DMS 273 treated with DMSO at 0.1 percent for 48 hours (cell line): ENCODE measurements around the gene RPAP3.
"Not testable (repeated sequence)": the region's sequence is repeated elsewhere in the genome, so short reads cannot be mapped to it uniquely, and the experiment has no call there.

ENCODE experiments used
- DNase-seq: peaks from one replicate; lab custom pipeline; 2025; lab: John Stamatoyannopoulos, UW

The RPAP3 gene

DNA sequence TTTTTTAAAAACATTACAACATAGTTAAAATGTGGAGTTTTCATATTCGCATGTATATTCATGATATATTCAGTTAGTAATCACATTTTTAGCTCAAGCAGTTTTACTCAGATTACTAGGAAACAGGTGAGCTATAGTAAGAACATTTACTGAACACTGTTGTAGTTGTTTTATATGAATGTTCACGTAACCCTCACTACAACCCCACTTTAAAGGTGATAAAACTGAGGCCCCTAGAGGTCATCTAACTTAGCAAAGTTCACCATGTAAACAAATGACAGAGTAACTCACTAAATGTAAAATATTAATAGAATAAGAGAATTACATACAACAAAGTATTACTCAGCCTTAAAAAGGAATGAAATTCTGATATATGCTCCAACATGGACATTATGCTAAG, 26.0 kb downstream of the RPAP3 start:
- DNase-seq, result no peak

DNA sequence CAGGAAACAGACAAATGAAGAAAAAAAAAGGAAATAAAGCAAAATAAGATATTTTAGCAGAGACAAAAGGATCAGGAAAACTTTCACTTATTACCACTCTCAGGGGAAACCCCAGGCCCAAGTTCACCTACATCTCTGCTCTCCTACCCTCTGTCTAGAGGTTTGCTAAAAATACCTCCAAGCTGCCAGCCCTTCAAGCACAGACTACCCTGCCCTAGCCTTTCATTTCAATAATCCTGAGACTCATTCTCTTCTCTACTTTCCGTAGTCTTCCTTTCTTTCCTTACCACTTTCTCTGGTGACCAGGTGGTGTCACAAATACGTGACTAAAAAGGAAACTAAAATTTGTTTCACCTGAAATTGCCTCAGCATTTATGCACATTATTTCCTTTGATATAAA, 33.8 kb downstream of the RPAP3 start:
- no peak for DNase-seq

DNA sequence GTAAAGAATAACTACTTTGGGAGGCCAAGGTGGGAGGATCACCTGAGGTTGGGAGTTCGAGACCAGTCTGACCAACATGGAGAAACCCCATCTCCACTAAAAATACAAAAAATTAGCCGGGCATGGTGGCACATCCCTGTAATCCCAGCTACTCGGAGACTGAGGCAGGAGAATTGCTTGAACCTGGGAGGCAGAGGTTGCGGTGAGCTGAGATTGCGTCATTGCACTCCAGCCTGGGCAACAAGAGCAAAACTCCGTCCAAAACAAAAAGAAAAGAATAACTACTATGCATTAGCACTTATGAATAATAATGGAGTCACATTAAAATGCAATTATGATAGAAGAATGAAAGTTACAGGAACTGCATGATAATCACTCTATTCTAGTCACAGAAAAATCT, 37.9 kb downstream of the RPAP3 start:
- DNase-seq, result not testable (repeated sequence)

DNA sequence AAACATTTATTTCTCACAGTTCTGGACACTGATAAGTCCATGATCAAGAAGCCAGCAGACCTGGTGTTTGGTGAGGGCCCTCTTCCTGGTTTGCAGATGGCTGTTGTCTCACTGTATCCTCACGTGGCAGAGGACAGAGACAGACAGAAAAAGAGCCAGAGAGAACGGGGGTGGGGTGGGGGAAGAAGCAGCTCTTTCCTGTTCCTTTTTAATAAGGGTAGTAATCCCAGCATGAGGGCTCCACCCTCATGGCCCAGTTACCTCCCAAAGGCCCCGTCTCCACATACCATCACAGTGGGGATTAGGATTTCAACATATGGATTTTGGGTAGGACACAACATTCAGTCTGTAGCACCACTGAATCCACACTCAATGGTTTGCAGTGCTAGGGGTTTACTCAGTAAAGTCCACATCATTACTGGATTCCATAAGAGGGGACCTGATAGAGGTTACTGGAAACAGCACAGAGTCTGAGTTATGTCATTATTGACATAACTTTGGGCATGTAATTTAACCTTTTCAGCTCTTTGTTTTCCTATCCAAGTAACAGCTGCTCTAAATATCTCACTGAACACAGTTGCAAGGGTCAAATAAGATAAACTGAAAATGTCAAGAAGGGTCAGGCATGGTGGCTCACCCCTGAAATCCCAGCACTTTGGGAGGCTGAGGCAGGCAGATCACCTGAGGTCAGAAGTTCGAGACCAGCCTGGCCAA, 53.2 kb downstream of the RPAP3 start:
- no peak for DNase-seq

DNA sequence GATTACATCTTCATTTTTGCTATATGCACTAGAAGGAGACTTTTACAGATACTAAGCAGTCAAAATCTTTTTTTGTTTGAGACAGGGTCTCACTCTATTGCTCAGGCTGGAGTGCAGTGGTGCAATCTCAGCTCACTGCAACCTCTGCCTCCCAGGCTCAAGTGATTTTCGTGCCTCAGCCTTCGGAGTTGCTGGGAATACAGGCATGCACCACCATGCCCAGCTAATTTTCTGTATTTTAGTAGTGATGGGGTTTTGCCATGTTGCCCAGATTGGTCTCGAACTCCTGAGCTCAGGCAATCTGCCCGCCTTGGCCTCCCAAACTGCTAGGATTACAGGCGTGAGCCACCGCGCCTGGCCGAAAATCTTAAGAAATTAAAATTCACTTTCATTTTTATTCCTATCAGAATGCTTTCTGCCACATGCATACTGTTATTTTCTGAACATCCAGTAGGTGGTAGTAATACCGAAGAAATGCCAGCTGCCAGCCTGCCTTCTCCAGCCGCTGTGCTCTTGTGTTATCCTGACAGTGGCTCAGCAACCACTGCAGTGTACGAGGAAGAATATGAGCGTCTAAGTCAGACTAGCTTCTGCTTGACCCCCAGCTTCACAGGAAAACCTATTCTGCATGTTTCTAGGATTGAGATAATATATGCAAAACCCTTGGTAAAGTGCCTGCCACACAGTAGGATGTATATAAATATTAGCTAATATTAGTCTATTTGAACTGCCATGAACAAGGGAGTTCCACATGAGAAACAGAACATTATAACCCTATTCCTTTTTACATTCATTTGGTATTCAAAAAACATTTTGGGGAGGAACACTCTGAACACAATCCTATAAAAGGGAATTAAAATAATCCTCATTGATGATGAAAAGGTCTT, 54.2 kb downstream of the RPAP3 start:
- peak; percentile 17 for DNase-seq

DNA sequence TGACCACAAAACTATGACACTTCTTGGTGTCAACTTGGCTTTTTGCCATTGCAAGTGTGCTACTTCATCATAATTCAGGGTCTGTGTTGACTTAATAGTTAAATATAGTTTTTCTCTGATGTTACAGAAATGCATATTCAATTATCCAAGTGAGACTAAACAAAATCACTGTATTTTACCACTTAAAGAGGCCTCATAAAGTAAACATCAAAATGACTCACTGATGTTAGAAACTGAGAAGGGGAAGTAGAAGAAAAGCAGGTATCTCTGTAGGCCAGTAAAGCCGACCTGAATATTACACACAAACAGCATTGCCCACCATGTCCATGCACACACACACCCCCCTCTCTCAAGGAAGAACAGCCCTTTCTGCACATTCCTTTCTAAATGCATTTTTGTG, 55.4 kb downstream of the RPAP3 start:
- DNase-seq, result no peak

DNA sequence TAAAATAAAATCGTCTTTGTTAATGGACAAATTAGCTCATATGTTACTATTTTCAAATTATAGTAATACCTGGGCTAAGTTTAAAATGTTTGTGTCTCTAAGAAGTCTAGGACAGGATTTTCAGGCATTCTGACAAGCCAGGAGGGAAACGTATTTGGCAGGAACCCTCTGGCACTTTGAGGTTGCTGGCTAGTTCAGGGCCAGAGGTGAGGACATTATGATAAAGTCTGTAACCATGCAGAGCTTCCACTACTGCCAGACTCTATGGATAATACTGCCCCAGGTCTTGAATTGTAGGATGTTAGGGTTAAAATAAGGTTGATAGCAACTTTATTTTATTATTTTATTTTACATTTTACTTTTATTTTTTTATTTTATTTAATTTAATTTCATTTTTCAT, 56.4 kb downstream of the RPAP3 start:
- no peak for DNase-seq

DNA sequence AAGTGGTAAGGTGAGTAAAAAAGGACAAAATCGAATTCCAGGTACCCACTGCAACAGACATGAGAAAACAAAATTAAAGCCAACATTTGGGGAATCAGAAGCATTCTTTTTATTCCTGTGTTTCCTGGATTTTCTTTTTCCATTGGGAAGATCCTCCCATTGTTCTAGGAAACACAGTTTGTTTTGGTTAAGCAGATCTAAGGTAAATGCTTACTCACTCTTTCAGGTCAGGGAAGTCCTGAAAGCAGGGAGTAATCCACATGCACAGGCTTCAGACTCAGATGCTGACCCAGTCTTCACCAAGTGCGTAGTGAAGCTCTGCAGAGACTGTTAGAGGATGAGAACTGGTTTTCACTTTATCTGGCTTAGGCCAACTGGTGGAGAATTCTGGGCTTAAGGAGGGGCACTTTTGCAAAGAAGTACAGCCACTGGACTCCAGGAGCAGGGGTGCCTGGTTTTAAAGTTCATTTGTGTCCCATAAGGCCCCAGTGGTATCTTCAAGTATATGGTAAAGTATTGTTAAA, 57.7 kb downstream of the RPAP3 start:
- no peak for DNase-seq

DNA sequence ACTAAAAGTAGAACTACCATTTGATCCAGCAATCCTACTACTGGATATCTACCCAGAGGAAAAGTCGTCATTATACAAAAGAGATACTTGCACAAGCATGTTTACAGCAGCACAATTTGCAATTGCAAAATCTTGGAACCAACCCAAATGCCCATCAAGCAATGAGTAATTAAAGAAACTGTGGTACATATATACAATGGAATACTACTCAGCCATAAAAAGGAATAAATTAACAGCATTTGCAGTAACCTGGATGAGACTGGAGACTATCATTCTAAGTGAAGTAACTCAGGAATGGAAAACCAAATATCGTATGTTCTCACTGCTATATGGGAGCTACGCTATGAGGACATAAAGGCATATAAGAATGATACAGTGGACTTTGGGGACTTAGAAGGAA, 63.5 kb downstream of the RPAP3 start:
- DNase-seq, result not testable (repeated sequence)

DNA sequence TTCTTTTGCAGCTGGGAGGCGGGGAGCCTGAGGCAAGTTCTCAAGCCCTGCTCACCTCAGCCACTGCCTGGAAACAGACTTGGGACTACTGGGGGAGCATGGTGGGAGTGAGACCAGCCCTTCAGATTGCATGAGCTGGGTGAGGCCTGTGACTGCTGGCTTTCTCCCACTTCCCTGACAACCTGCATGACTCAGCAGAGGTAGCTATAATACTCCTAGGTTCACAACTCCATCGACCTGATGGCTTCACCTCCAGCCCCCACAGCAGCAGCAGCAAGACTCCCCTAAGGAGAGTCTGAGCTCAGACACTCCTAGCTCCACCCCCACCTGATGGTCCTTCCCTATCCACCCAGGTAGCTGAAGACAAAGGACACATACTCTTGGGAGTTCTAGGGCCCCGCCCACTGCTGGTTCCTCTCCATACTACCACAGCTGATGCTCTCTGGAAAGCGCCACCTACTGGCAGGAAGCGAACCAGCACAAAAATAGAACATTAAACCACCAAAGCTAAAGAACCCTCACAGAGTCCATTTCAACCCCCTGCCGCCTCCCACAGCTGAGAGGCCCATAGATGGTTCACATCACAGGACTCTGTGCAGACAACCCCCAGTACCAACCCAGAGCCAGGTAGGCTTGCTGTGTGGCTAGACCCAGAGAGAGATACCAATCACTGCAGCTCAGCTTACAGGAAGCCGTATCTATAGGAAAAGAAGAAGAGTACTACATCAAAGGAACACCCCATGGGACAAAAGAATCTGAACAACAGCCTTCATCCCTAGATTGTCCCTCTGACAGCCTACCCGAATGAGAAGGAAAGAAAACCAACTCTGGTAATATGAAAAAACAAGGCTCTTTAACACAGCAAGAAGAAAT, 68.7 kb downstream of the RPAP3 start:
- DNase-seq, result no peak

DNA sequence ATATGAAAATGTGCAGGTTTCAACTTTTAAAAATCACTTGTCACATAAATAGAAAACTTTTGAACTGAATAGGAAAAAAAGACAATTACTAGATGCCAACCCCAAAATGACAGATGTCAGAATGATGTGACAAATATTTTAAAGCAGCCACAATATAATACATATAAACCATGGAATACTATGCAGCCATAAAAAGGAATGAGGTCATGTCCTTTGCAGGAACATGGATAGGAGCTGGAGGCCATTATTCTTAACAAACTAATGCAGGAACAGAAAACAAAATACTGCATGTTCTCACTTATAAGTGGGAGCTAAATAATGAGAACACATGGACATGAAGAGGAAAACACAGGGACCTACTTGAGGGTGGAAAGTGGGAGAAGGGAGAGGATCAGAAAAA, 70.1 kb downstream of the RPAP3 start:
- DNase-seq, result not testable (repeated sequence)

DNA sequence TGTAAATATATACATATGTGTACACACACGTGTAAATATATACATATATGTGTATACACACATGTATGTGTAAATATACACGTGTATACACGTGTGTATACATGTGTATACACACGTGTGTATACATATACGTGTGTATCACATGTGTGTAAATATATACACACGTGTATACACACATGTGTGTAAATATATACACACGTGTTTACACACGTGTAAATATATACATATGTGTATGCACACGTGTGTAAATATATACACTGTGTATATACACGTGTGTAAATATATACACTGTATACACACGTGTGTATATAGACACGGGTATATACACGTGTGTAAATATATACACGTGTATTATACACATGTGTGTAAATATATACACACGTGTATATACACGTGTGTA, 71.7 kb downstream of the RPAP3 start:
- DNase-seq, result no peak

DNA sequence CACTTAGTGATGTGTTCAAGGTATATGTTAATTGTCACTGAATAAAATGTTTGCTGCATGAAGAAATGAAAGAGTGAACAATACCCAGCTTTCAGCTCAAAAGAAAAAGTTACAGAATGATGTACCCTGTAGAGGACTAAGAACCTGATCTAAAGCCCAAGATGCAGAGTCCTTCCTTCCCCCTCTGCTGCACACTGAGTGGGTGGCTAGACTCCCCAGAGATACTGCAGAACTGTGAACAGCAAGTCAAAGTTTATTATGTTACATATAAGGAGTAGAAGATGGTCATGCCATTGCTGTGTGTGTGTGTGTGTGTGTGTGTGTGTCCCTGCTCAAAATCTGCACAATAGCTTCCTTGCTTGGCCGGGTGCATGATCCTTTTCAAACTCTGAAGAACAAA, 83.9 kb downstream of the RPAP3 start:
- no peak for DNase-seq

DNA sequence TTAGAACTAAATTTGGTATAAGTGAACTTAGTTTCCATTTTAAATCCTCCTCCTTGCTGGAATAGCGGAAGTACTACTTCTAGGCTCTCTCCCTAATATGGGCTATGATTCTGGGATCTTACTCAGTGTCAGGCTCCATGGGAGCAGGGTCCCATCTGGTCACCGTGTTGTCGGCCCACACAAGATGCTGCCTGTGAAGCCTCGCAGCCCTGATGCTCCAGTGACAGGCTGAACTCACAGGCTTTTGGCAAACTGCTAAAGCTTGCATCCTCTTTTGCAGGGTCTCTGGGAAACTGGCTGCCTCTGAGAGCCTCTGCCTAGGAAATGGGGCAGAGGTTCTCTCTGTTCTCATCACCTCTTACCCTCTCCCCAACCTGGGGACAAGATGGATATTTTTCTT, 88.4 kb downstream of the RPAP3 start:
- DNase-seq, result no peak

DNA sequence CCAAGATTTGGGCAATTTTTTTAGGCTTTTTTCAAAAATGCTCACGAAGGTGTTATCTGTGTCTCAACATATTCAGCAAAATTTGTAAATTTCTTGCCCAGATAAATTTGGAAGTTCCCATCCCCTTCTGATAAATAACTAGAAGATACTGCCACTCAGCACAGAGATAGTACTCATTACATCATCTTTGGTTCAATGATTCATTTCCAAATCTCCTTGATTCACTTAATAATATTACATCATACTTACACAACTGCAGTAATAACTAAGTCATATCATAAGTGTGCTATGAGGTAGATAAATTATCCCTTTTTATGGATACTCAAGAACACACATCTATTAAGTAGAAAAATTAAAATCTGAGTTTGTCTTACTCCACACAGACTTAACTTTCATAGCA, 89.4 kb downstream of the RPAP3 start:
- DNase-seq, result no peak

DNA sequence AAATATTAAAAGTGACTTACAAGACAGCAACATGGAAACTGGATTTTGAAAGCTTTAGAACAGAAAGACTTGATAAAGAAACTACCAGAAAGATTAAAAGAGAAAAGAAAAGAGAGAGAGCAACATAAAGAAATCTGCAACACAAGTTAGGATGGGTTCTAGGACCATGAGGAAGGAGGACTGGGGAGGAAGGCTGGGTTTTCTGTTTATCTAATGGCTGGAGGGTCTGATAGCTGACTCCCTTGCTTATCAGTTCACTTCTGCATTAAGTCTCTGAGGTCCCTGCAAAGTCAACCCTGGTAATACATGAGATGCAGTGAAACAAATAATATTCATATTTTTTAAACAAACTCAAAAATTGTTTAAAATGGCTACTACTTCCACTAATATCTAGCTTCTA, 90.1 kb downstream of the RPAP3 start:
- DNase-seq, result no peak

DNA sequence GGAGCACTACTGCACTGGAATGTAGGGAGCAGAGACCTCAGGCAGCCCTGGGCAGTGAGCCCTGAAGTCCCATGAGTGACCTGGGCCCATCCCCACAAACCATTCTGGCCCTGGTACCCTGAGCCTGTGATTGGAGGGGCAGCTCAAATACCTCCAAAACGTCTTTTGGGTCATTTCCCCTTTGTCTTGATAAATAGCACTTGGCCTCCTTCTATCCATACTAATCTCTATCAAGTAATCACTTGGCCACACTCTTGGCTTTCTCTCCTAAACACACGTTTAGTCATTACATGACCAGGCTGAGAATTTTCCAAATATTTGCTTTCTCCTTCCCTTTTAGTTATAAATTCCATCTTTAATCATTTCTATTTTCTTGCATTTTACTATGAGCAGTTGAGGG, 91.3 kb downstream of the RPAP3 start:
- DNase-seq, result no peak

DNA sequence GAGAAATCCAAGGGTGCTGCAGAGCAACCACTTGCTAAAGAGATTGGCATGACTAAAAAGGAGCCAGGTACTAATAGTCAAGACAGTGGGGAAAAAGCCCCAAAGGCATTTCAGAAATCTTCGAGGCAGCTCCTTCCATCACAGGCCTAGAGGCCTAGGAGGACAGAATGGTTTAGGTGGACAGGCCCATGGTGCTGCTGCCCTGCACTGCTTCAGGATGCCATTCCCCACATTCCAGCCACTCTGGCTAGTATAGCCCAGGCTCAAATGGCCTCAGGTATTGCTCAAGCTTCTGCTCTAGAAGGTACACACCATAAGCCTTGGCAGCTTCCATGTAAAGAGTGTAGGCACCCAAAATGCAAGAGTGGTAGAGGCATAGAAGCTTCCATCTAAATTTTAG, 92.9 kb downstream of the RPAP3 start:
- no peak for DNase-seq

DNA sequence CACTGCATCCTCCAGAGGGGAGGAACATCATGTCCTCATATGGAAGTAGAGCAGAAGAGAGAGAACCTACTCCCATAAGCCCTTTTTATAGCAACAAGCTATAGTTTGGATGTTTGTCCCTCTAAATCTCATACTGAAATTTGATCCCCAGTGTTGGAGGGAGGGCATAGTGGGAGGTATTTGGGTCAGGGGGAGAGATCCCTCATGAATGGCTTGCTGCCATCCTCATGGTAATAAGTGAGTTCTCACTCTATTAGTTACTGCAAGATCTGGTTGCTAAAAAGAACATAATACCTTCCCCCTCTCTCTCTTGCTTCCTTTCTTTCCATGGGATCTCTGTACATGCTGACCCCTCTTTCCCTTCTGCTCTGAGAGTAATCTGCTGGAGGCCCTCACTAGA, 93.9 kb downstream of the RPAP3 start:
- DNase-seq, result no peak
